ENCODE data around the gene EEPD1.

EEPD1 gene

DNA sequence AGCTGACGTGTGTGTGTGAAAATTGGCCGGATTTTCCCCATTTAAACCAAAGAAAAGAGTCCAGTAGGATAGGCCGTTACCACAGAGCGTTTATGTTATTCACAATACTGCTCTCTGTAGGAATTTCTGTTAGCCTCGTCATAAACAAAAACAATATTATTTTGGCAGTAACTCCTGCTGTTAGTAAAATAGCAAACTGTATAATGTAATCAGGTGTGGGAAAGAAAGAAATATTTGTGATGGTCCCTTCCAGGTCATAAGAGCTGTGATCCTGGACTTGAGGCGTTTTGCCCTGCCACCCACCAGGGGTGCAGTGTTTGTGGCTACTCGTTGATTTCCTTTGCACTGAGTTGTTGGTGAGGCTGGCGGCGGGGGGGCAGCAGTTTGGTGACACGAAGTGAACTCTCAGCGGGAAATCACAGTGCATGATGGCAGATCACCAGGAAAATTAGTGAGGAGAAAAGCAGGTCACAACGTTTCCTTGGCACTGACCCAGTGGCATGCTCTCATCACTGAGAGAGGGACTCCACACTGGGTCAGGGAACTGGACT, 2.8 kb downstream of the EEPD1 start:
- ChIA-PET CTCF (interaction anchor here (0.5 to 1.5 kb wide), 4 partner anchors 17 to 29 kb away, joined by 3 to 8 read pairs (median 4); no protein-coding TSS in a partner anchor), POLR2A (no interaction called here)
- Histone ChIP-seq H3K9me3 (ENCODE audit: control insufficient read depth, insufficient read depth, low read depth, low read length) (no peaks in the 10 kb centered on the region), H3K27ac (ENCODE audit: extremely low read depth, low read depth, low read length) (no peak overlapping the region), H3K4me1 (ENCODE audit: control insufficient read depth, insufficient read depth, low read length) (no peaks in the 10 kb centered on the region; the same call in 1 of the 2 replicates), H3K4me3 (ENCODE audit: low read depth, low read length) (no peak overlapping the region), H3K36me3 (ENCODE audit: control insufficient read depth in 2 of 2, insufficient read depth in 1 of 2, low read length in 2 of 2) (no peaks in the 10 kb centered on the region)
- TF ChIP-seq CTCF (tag by site-specific recombination; IDR thresholded peaks at IDR 0.05), result peak; percentile 39; the same call in 1 of the 2 replicates
- TF ChIP-seq RBAK (tag by site-specific recombination; IDR thresholded peaks at IDR 0.05), result no peak
- 0 out of 2 replicates have a peak, but pooled peaks have one; percentile 45 for TF ChIP-seq ZNF423 (tag by site-specific recombination; IDR thresholded peaks at IDR 0.05)
- TF ChIP-seq FEZF1 (tag by site-specific recombination; IDR thresholded peaks at IDR 0.05), result no peak
- peak; percentile 85 for TF ChIP-seq ZNF600 (tag by site-specific recombination; IDR thresholded peaks at IDR 0.05)
- TF ChIP-seq KLF8 (tag by site-specific recombination; IDR thresholded peaks at IDR 0.05), result no peak
- 0 out of 2 replicates have a peak, but pooled peaks have one; percentile 28 for TF ChIP-seq ZBTB17 (tag by site-specific recombination; IDR thresholded peaks at IDR 0.05)
- 0 out of 2 replicates have a peak, but pooled peaks have one; percentile 33 for TF ChIP-seq ZNF2 (tag by site-specific recombination; IDR thresholded peaks at IDR 0.05)
- TF ChIP-seq ZIC2 (tag by site-specific recombination; IDR thresholded peaks at IDR 0.05), result peak; percentile 98
- TF ChIP-seq, protein P1, sequence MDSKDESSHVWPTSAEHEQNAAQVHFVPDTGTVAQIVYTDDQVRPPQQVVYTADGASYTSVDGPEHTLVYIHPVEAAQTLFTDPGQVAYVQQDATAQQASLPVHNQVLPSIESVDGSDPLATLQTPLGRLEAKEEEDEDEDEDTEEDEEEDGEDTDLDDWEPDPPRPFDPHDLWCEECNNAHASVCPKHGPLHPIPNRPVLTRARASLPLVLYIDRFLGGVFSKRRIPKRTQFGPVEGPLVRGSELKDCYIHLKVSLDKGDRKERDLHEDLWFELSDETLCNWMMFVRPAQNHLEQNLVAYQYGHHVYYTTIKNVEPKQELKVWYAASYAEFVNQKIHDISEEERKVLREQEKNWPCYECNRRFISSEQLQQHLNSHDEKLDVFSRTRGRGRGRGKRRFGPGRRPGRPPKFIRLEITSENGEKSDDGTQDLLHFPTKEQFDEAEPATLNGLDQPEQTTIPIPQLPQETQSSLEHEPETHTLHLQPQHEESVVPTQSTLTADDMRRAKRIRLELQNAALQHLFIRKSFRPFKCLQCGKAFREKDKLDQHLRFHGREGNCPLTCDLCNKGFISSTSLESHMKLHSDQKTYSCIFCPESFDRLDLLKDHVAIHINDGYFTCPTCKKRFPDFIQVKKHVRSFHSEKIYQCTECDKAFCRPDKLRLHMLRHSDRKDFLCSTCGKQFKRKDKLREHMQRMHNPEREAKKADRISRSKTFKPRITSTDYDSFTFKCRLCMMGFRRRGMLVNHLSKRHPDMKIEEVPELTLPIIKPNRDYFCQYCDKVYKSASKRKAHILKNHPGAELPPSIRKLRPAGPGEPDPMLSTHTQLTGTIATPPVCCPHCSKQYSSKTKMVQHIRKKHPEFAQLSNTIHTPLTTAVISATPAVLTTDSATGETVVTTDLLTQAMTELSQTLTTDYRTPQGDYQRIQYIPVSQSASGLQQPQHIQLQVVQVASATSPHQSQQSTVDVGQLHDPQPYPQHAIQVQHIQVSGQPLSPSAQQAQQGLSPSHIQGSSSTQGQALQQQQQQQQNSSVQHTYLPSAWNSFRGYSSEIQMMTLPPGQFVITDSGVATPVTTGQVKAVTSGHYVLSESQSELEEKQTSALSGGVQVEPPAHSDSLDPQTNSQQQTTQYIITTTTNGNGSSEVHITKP (tag by site-specific recombination; IDR thresholded peaks at IDR 0.05), result peak; percentile 59
- TF ChIP-seq GLIS1 (tag by site-specific recombination; IDR thresholded peaks at IDR 0.05), result peak; percentile 29; the same call in 1 of the 2 replicates
- peak; percentile 13; the same call in 1 of the 2 replicates for TF ChIP-seq OSR2 (tag by site-specific recombination; IDR thresholded peaks at IDR 0.05)
- TF ChIP-seq SP7 (tag by site-specific recombination; IDR thresholded peaks at IDR 0.05), result 0 out of 2 replicates have a peak, but pooled peaks have one; percentile 27

DNA sequence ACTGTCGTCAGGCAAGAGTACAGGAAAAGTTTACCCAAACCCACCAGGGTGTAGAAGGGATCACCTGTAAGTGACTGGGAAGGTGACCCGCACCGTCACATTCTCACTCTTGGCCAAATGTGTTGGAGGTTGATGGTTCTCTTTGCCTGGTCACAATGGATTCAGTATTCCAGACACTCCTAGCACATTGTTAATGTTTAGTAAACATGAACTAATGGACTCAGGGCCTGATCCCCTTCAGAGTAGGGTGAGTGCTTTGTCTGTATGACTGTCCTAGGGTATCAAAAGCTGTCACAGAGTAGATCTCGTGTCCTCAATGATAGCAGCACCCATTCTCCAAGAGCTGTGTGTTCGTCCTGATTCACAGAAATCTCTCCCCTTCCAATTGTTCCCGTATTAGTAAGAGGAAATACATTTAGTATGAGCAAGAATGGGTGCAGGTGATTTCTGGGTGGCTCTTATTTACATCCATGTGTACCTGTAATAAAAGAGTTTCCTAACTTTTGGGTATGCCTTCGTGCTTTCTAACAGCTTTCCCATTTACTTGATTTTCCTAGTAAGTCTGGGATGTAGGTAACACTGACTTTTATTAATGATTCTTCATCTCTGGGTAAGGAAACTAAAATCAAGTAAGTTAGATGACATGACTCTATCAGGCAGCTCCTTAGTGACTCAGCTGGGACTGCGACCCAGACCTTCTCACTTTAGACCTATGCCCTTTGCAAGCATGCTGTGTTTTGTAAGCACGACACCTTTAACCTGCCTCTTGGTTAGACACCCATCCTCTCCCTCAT, 4.7 kb downstream of the EEPD1 start:
- Histone ChIP-seq H3K27ac (ENCODE audit: extremely low read depth, low read depth, low read length) (no peak overlapping the region), H3K4me3 (ENCODE audit: low read depth, low read length) (no peak overlapping the region), H3K9me3 (ENCODE audit: control insufficient read depth, insufficient read depth, low read depth, low read length) (no peaks in the 10 kb centered on the region), H3K36me3 (ENCODE audit: control insufficient read depth in 2 of 2, insufficient read depth in 1 of 2, low read length in 2 of 2) (no peaks in the 10 kb centered on the region), H3K4me1 (ENCODE audit: control insufficient read depth, insufficient read depth, low read length) (peaks cover 6% of the 10 kb centered on the region)
- POLR2A ChIA-PET, result interaction anchor here (0.6 kb wide), 1 partner anchor 21 kb away, joined by 3 read pairs; no protein-coding TSS in a partner anchor
- TF ChIP-seq SCRT1 (tag by site-specific recombination; IDR thresholded peaks at IDR 0.05; ENCODE audit: borderline replicate concordance) (no peak), ZNF416 (tag by site-specific recombination; IDR thresholded peaks at IDR 0.05) (no peak), ZNF791 (tag by site-specific recombination; IDR thresholded peaks at IDR 0.05) (no peak)
- CTCF ChIA-PET, result no interaction called here

DNA sequence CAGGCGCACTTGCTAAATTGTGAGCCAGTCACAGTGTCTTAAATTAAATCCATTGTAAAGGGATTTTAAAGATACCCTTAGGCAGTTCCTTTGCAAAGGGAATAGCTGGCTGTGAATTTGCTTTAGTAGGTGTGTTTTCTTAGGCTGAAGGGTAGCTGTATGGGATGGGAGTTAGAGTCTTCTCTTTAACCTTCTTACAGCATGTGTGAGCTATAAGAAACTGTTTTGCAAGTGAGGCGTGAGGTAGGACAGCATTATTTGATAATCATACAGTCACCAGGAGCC, 5.2 kb downstream of the EEPD1 start:
- peaks cover 6% of the 10 kb centered on the region for H3K4me1 ChIP-seq (ENCODE audit: control insufficient read depth, insufficient read depth, low read length)
- H3K36me3 ChIP-seq (ENCODE audit: control insufficient read depth in 2 of 2, insufficient read depth in 1 of 2, low read length in 2 of 2), result no peaks in the 10 kb centered on the region
- ChIA-PET CTCF (no interaction called here), POLR2A (interaction anchor here (0.6 kb wide), 2 partner anchors 22 to 84 kb away, joined by 3 to 5 read pairs; no protein-coding TSS in a partner anchor)
- H3K27ac ChIP-seq (ENCODE audit: extremely low read depth, low read depth, low read length), result no peak overlapping the region
- H3K4me3 ChIP-seq (ENCODE audit: low read depth, low read length), result no peak overlapping the region
- H3K9me3 ChIP-seq (ENCODE audit: control insufficient read depth, insufficient read depth, low read depth, low read length), result no peaks in the 10 kb centered on the region
- TF ChIP-seq ZBTB8A (tag by site-specific recombination; IDR thresholded peaks at IDR 0.05) (no peak), ZNF302 (tag by site-specific recombination; IDR thresholded peaks at IDR 0.05; ENCODE audit: low read depth) (no peak), ZNF664 (tag by site-specific recombination; IDR thresholded peaks at IDR 0.05) (no peak), ZNF792 (tag by site-specific recombination; IDR thresholded peaks at IDR 0.05) (no peak), ZNF274 (IDR thresholded peaks at IDR 0.05; ENCODE audit: low read length) (no peak), ZNF274 (tag by site-specific recombination; IDR thresholded peaks at IDR 0.05; ENCODE audit: borderline replicate concordance) (no peak), ZNF571 (tag by site-specific recombination; IDR thresholded peaks at IDR 0.05) (no peak), FEZF1 (tag by site-specific recombination; IDR thresholded peaks at IDR 0.05) (no peak), ZBTB20 (tag by site-specific recombination; IDR thresholded peaks at IDR 0.05) (no peak)
- TF ChIP-seq, protein P2, sequence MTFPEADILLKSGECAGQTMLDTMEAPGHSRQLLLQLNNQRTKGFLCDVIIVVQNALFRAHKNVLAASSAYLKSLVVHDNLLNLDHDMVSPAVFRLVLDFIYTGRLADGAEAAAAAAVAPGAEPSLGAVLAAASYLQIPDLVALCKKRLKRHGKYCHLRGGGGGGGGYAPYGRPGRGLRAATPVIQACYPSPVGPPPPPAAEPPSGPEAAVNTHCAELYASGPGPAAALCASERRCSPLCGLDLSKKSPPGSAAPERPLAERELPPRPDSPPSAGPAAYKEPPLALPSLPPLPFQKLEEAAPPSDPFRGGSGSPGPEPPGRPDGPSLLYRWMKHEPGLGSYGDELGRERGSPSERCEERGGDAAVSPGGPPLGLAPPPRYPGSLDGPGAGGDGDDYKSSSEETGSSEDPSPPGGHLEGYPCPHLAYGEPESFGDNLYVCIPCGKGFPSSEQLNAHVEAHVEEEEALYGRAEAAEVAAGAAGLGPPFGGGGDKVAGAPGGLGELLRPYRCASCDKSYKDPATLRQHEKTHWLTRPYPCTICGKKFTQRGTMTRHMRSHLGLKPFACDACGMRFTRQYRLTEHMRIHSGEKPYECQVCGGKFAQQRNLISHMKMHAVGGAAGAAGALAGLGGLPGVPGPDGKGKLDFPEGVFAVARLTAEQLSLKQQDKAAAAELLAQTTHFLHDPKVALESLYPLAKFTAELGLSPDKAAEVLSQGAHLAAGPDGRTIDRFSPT (tag by site-specific recombination; IDR thresholded peaks at IDR 0.05), result no peak
